Hematopoietic multipotent progenitor cell treated with erythropoietin and hydrocortisone succinate and interleukin-3 and kit ligand, for 6 days (in vitro differentiated cells): ENCODE results near the gene ANKRD23.
"Not testable (repeated sequence)": the region's sequence is repeated elsewhere in the genome, so short reads cannot be mapped to it uniquely, and the experiment has no call there.

Source experiments
- DNase-seq: peaks from one replicate; pipeline ENCODE4 v3.0.0-alpha.2; 2015

Gene ANKRD23

GRCh38 chr2:96876269-96877041 lies 32.6 kb upstream of the ANKRD23 start:
- DNase-seq, result no peak

- DNase-seq, result no peak
Measured at GRCh38 chr2:96875498-96876268, 31.9 kb upstream of the ANKRD23 start.

- DNase-seq, result no peak
Measured at GRCh38 chr2:96874198-96874831, 30.5 kb upstream of the ANKRD23 start.

- DNase-seq, result no peak
Measured at GRCh38 chr2:96873651-96874096, 29.9 kb upstream of the ANKRD23 start.

GRCh38 chr2:96872591-96873349 lies 28.9 kb upstream of the ANKRD23 start:
- no peak for DNase-seq

GRCh38 chr2:96870626-96871255 lies 26.9 kb upstream of the ANKRD23 start:
- peak; percentile 83 for DNase-seq

- DNase-seq, result peak; percentile 60
Measured at GRCh38 chr2:96869822-96870625, 26.2 kb upstream of the ANKRD23 start, which contains the start of gene SEMA4C. SEMA4C (minus strand) TSS chr2:96870080; CDS start chr2:96867886, 2,194 bp downstream.

- no peak for DNase-seq
Measured at GRCh38 chr2:96869281-96869821, 25.5 kb upstream of the ANKRD23 start.

GRCh38 chr2:96868555-96869280 lies 24.9 kb upstream of the ANKRD23 start:
- peak; percentile 85 for DNase-seq

- DNase-seq, result no peak
Measured at GRCh38 chr2:96867756-96868554, 24.1 kb upstream of the ANKRD23 start.

- DNase-seq, result peak; percentile 36
Measured at GRCh38 chr2:96866986-96867755, 23.4 kb upstream of the ANKRD23 start.

GRCh38 chr2:96866586-96866985 lies 22.8 kb upstream of the ANKRD23 start:
- no peak for DNase-seq

GRCh38 chr2:96866149-96866548 lies 22.3 kb upstream of the ANKRD23 start:
- DNase-seq, result no peak

GRCh38 chr2:96865654-96866053 lies 21.8 kb upstream of the ANKRD23 start:
- DNase-seq, result no peak

- no peak for DNase-seq
Measured at GRCh38 chr2:96864343-96865091, 20.7 kb upstream of the ANKRD23 start.

GRCh38 chr2:96863575-96864342 lies 19.9 kb upstream of the ANKRD23 start:
- DNase-seq, result no peak

- not testable (repeated sequence) for DNase-seq
Measured at GRCh38 chr2:96863056-96863455, 19.2 kb upstream of the ANKRD23 start.
